Activated naive CD4-positive, alpha-beta T cell treated with anti-CD3 and anti-CD28 coated beads, Interleukin-2, amount 50 U/mL, for 16 hours (primary cell): ENCODE measurements around the gene NADK.
"Not testable (repeated sequence)": the region's sequence is repeated elsewhere in the genome, so short reads cannot be mapped to it uniquely, and the experiment has no call there.

Source experiments
- DNase-seq: peaks from one replicate; pipeline ENCODE4 v3.0.0-alpha.2; 2020

The NADK gene

GRCh38 chr1:1745651-1746565, 32.4 kb downstream of the NADK start:
- DNase-seq, result peak; percentile 96

GRCh38 chr1:1742529-1742928, 35.7 kb downstream of the NADK start:
- DNase-seq, result not testable (repeated sequence)

DNA sequence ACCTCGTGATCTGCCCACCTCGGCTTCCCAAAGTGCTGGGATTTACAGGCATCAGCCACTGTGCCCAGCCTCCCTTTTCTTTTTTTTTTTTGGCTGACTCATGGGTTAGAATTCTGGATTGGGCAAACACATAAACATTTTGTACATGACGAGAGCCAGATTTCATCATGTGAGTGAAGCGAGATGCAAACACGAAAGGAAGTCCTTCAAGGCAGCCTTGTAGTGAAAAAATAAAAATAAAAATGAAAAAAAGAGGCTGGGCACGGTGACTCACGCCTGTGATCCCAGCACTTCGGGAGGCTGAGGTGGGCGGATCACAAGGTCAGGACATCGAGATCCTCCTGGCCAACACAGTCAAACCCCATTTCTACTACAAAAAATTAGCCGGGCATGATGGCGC, 37.3 kb downstream of the NADK start:
- not testable (repeated sequence) for DNase-seq

DNA sequence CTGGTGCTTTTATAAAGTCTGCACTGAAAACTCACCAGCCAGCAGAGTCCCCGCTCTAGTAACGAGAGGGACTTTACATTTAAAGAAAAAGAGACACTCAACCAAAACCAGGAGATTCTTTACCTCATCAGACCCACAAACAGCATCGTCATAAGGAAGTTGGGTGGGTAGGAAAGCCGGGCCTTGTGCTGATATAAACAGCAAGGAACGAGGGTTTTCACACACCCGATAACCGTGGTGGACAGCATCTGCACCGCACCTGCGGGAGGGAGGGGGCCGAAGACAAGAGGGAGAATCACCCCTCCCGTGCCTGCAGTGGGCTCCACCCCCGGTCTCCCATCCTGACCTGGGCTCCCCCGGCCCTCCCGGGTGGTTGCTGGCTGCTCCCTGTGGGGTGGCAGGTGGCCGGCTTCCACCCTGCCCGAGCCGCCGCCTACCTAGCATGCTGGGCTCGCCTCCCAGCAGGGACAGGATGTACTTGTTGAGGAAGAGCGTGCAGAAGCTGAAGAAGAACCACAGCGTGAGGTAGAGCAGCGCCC, 39.4 kb downstream of the NADK start:
- DNase-seq, result not testable (repeated sequence)

DNA sequence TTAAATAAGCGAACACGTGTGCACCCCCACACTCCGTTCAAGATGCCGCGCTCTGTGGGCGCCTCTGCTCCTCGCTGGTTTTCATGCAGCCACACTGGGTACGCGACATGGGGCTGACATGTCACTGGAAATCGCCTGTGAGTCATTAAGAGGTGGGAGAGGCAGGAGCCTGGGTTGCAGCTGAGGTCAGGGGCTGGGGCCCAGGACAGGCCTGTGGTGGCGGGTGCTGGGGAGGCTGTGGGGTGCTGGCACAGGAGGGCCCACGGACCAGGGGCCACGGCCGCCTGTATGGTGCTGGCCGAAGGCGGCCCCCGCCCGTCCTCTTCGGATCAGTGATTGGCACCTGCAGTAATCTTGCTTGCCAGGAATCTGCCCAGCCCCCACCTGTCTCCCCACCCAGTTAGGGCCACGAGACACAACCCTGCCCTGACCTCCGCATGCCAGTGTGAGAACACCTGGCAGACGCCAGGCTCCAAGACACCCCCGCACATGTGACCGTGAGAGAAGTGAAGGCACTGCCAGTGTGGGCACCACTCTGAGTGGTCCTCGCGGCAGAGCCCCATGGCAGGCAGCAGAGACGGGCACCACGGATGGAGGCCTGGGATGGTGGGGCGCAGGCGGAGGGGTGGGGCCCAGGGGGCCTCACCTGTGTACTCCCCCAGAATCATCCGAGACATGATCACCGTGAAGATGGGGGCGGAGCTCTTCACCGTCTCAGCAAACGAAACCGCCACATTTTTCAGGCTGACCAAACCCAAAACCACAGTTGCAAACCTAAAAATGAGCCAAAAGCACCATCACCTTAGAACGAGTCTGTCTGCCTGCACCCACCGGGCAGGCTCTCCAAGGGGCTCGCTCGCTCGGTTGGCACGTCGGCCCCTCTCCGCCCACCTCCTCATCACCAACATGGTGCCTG, 40.3 kb downstream of the NADK start:
- not testable (repeated sequence) for DNase-seq

DNA sequence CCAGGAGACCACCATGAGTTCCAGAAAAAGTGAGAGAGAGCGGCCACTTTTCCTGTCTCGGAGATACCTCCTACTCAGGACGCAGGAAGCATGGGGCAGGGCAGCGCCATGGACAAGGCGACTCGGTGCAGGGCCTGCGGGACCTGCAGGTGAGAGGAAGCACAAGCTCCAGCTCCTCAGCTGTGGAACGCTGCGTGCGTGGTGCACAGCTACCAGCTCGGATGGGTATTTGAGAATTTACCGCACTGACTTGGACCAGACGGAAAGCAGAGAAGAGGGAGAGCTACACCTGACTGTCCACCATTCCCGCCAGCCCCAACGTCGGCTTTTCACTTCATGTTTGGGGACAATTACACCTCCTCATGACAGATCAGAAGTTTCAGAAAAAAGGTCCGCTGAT, 45.9 kb downstream of the NADK start:
- DNase-seq, result no peak

DNA sequence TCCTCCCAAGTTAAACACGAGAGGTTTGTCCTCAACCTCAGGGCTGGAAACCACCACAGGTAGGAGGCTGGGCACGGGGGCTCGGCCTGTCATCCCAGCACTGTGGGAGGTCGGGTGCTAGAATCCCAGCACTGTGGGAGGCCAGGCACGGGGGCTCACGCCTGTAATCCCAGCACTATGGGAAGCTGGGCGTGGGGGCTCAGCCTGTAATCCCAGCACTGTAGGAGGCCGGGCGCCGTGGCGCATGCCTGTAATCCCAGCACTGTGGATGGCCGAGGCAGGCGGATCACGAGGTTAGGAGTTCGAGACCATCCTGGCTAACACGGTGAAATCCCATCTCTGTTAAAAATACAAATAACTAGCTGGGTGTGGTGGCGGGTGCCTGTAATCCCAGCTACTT, 47.4 kb downstream of the NADK start:
- no peak for DNase-seq

DNA sequence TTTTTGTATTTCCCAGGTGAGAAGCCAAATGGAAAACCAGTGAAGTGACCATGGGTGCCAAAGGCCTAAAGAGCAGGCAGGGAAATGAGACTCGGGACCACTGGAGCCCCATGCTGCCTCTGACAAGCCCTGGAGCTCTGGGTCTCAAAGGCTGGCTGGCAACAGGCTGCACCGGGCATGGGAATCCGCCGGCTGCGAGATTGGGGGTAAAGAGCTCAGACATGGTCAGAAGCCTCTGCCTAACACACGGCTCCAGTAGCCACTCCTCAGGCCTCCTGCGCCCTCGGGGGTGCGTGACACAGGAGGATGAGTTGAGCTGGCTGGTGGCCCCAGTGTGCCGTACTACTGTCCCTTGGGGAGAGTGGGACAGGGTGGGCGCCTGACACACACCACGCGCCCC, 48.0 kb downstream of the NADK start:
- DNase-seq, result not testable (repeated sequence)

DNA sequence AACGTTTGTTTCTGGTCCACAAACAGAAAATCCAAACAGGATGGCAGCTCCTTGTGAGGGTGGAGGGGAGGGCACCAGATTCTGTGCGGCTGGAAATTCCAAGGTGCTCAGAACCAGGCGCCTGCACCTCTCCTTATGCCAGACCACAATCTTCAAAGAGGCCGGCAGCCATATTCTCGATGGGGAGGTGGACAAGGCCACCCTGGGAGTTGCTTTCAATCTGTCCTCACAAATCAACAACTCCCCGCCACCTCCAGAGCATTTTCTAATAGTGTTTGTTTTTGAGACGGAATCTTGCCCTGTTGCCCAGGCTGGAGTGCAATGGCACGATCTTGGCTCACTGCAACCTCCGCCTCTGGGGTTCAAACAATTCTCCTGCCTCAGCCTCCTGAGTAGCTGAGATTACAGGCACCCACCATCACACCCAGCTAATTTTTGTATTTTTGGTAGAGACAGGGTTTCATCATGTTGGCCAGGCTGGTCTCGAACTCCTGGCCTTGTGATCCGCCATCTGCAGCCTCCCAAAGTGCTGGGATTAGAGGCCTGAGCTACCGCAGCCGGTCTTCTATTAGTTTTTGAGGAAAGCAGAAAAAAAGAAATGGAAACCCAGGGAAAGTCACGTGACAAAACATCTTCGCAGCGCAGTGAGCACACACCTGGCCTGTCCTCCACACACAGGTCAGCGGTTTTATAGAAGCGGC, 49.0 kb downstream of the NADK start:
- not testable (repeated sequence) for DNase-seq

- DNase-seq, result not testable (repeated sequence)
Observed at GRCh38 chr1:1728308-1729005, 49.8 kb downstream of the NADK start.

DNA sequence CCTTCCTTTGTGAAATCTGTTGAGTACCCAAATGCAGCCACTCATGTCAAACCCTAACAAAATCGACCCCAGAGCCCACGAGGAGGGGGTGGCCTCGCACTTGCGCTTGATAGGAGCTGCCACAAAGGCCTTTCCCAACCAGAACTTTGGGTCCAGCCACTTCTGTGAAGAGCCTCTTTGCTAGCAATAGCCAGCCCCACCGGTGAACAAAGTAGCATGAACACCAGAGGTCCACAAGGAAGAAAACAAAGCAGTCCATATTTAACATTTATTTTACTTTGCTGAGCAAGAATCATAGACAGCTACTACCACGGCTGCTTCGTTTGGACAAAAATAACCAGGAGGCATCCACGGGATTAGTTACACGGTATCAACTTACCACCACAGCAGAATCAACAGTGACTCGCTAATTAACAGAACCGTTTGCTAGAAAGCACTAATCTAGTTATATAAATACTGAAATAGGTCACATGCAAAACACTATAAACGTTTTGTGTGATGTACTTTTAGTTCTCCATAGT, 51.1 kb downstream of the NADK start:
- not testable (repeated sequence) for DNase-seq

- not testable (repeated sequence) for DNase-seq
Observed at GRCh38 chr1:1726088-1726487, 52.2 kb downstream of the NADK start.

DNA sequence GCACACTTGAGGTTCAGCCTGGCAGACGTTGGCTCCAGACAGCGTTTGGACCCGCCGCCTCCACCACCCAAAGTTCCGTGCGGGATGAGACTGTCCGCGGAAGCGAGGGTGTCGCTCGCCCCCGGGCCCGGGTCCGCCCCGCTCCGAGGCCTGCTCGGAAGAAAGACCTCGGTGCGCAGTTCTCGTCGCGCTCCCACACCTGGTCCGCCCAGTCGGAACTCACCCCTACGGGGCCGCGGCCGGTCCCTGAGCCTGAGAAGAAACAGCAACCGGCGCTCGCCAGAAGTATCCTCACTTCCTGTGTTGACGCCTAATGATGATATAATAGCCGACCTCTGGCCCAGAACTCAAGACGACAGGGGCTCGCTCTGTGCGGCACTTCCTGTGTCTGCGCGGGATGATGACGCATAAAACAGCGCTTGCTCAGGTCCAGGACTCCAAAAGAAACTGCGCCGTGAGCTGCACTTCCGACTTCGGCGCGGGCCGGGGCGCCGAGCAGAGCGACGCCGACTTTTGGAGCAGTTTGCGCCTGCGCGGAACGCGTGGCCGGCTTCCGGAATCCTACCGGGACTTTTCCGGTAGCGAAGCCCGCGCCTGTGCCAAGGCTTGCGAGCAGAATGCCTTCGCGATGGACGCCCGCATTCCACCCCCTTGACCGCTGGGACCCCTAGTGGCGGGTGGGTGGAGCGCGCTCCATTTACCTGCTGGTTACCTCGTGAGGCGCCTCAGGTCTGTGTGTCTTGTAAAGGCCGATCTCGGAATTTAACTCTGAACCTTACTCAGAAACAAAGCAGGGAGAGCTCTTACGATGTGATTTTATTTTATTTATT, 54.0 kb downstream of the NADK start, which contains the start of gene CDK11A:
Gene CDK11A (minus strand): TSS at position 323 of the 830 bp plus-strand sequence. CDS start 1,539 bp downstream, outside the sequence.
- DNase-seq, result peak; percentile 93

DNA sequence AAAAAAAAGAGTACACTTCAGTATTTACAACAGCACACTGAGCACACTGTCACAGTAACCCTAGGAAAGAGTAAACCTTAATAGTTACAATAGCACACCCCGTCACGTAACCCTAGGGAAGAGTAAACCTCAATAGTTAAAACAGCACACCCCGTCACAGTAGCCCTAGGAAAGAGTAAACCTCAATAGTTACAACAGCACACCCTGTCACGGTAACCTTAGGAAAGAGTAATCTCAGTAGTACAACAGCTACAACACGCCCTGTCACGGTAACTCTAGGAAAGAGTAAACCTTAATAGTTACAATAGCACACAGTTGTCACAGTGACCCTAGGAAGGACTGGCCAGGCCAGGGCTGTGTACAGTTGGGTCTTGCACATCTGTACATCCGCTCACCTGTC, 57.1 kb downstream of the NADK start:
- DNase-seq, result no peak

DNA sequence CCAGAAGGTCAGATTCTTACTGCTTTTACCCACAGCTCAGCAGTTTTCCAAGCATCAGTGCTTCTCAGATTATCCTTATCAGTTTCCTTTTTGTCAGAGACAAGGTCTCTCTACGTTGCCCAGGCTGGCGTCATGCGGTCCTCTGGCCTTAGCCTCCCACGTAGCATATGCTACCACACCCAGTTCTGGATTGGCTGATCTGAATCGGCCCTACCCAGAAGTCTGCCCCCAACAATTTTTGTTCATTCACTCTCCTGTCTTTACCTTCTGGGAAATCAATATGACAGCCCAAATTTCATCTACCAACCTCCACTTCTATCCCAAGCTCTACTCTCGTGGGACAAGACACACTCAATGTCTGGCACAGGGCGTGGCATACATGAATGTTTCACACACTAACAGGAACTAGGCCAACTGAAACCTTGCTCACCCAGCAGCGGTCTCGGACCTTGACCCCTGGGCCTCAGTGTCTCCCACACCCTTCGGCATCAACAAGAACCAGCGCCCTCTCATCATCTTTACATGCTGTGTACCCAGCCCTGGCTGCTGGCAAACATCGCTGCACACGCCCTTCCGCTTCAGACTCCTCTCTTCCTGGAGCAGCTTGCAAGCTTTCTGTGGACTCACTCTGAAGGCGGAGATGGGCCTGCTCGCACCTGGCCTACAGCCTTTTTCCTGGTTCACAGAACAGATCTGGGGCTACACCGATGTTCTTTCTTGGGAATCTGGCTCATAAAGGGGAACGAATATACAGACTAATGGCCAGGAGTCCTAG, 63.0 kb downstream of the NADK start:
- not testable (repeated sequence) for DNase-seq

DNA sequence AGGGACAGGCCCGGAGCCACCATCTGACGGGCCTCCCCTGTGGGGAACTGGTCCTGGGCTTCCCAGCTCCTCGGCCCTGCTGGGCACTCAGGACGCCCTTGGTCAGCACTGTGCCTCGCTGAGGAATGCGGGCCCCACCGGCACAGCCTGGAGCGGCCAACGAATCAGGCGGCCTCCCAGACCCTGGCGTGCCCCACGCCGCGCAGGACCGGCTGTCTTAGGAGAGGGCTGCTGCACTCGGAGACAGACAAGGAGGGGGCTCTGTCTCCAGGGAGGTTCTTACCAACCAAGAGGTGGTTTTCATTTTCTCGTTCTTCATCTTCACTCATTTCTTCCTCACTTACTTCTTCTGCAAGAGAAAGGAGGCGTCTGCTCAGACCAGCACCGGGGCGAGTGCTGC, 70.4 kb downstream of the NADK start:
- not testable (repeated sequence) for DNase-seq

DNA sequence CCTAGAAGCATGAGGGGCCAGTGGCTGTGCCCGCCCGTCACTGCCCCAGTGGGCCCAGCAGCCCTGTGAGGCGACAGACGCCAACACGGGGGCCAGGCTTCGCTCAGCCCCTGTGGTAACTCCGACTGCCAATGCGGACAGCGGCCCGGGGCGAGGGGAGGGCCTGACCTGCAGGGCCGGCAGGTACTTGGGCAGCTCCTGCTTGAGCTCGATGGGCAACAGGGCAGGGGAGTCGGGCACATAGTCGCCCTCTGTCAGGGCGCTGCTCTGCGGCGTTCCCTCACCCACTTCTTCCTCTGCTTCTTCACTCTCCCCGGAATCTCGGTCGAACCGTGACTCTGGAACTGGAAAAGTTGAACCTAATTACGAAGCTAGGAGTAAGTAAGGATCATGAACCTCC, 71.0 kb downstream of the NADK start:
- DNase-seq, result not testable (repeated sequence)

GRCh38 chr1:1705623-1706022, 72.6 kb downstream of the NADK start:
- DNase-seq, result not testable (repeated sequence)

- not testable (repeated sequence) for DNase-seq
Observed at GRCh38 chr1:1704284-1704957, 73.8 kb downstream of the NADK start.
